Measurements from ENCODE around the gene SRGAP3. TPM values are rescaled to one million over a fixed set of nuclear protein-coding genes. Genes with fewer than 3 reads are reported as not detected.

The SRGAP3 gene
- total and polyA plus RNA-seq, 3 experiments from 2014 or later, result 0.84 to 2.1 (median 1.1) TPM

GRCh38 chr3:9135930-9136525 lies 113.4 kb downstream of the SRGAP3 start:
- H3K27ac Mint-ChIP-seq, result no peak overlapping the region
- Histone ChIP-seq H3K27me3 (ENCODE audit: insufficient read depth, low read length, poor library complexity, severe bottlenecking) (peaks cover 5% of the 10 kb centered on the region), H3K36me3 (ENCODE audit: insufficient read depth, low read length) (no peaks in the 10 kb centered on the region), H3K27ac (ENCODE audit: low read depth, low read length) (no peak overlapping the region), H3K9me3 (ENCODE audit: low read length) (no peaks in the 10 kb centered on the region), H3K4me3 (ENCODE audit: low read length) (no peak overlapping the region), H3K4me1 (ENCODE audit: insufficient read depth, low read length) (no peaks in the 10 kb centered on the region)
- no peaks in the 10 kb centered on the region for H3K4me1 Mint-ChIP-seq
- no peaks in the 10 kb centered on the region for H3K9me3 Mint-ChIP-seq
- CTCF ChIA-PET, result interaction anchor here (1.3 kb wide), 1 partner anchor 10 kb away, joined by 3 read pairs; no protein-coding TSS in a partner anchor
- no peak for DNase-seq
- peaks cover 5 to 38% of the 10 kb centered on the region in 2 donors for H3K27me3 Mint-ChIP-seq
- H3K36me3 Mint-ChIP-seq, result no peaks in the 10 kb centered on the region
- POLR2A ChIA-PET, result no interaction called here
- peak overlapping the region in 2 of 7 donors; percentile 6 to 30 for H3K4me3 Mint-ChIP-seq

- Mint-ChIP-seq H3K9me3 (no peaks in the 10 kb centered on the region), H3K36me3 (no peaks in the 10 kb centered on the region), H3K4me3 (no peak overlapping the region), H3K27me3 (peaks cover 5 to 38% of the 10 kb centered on the region in 2 donors), H3K27ac (no peak overlapping the region), H3K4me1 (no peaks in the 10 kb centered on the region)
- ChIA-PET CTCF (no interaction called here), POLR2A (no interaction called here)
- Histone ChIP-seq H3K27ac (ENCODE audit: low read depth, low read length) (no peak overlapping the region), H3K4me3 (ENCODE audit: low read length) (no peak overlapping the region), H3K9me3 (ENCODE audit: low read length) (no peaks in the 10 kb centered on the region), H3K36me3 (ENCODE audit: insufficient read depth, low read length) (no peaks in the 10 kb centered on the region), H3K27me3 (ENCODE audit: insufficient read depth, low read length, poor library complexity, severe bottlenecking) (peaks cover 5% of the 10 kb centered on the region), H3K4me1 (ENCODE audit: insufficient read depth, low read length) (no peaks in the 10 kb centered on the region)
- DNase-seq, result no peak
Observed at GRCh38 chr3:9135526-9135925, 113.9 kb downstream of the SRGAP3 start.

GRCh38 chr3:9133656-9134055 lies 115.8 kb downstream of the SRGAP3 start:
- Mint-ChIP-seq H3K27ac (no peak overlapping the region), H3K36me3 (no peaks in the 10 kb centered on the region), H3K9me3 (no peaks in the 10 kb centered on the region), H3K4me1 (no peaks in the 10 kb centered on the region), H3K4me3 (no peak overlapping the region), H3K27me3 (peaks cover 5 to 28% of the 10 kb centered on the region in 2 donors)
- Histone ChIP-seq H3K4me3 (ENCODE audit: low read length) (no peak overlapping the region), H3K36me3 (ENCODE audit: insufficient read depth, low read length) (no peaks in the 10 kb centered on the region), H3K27ac (ENCODE audit: low read depth, low read length) (no peak overlapping the region), H3K4me1 (ENCODE audit: insufficient read depth, low read length) (no peaks in the 10 kb centered on the region), H3K27me3 (ENCODE audit: insufficient read depth, low read length, poor library complexity, severe bottlenecking) (peaks cover 5% of the 10 kb centered on the region), H3K9me3 (ENCODE audit: low read length) (no peaks in the 10 kb centered on the region)
- DNase-seq, result no peak
- ChIA-PET POLR2A (no interaction called here), CTCF (no interaction called here)

- H3K36me3 Mint-ChIP-seq, result no peaks in the 10 kb centered on the region
- H3K27ac Mint-ChIP-seq, result no peak overlapping the region
- no peaks in the 10 kb centered on the region for H3K36me3 ChIP-seq (ENCODE audit: insufficient read depth, low read length)
- H3K4me1 ChIP-seq (ENCODE audit: insufficient read depth, low read length), result no peaks in the 10 kb centered on the region
- no peak for DNase-seq
- H3K27me3 Mint-ChIP-seq, result peaks cover 2 to 9% of the 10 kb centered on the region in 2 donors
- H3K4me3 Mint-ChIP-seq, result no peak overlapping the region
- ChIA-PET POLR2A (no interaction called here), CTCF (no interaction called here)
- no peak overlapping the region for H3K27ac ChIP-seq (ENCODE audit: low read depth, low read length)
- no peaks in the 10 kb centered on the region for H3K27me3 ChIP-seq (ENCODE audit: insufficient read depth, low read length, poor library complexity, severe bottlenecking)
- no peaks in the 10 kb centered on the region for H3K4me1 Mint-ChIP-seq
- no peaks in the 10 kb centered on the region for H3K9me3 Mint-ChIP-seq
- no peaks in the 10 kb centered on the region for H3K9me3 ChIP-seq (ENCODE audit: low read length)
- H3K4me3 ChIP-seq (ENCODE audit: low read length), result no peak overlapping the region
Observed at GRCh38 chr3:9130345-9131305, 118.8 kb downstream of the SRGAP3 start.

GRCh38 chr3:9129365-9129764 lies 120.1 kb downstream of the SRGAP3 start:
- H3K27ac Mint-ChIP-seq, result no peak overlapping the region
- Histone ChIP-seq H3K4me1 (ENCODE audit: insufficient read depth, low read length) (no peaks in the 10 kb centered on the region), H3K9me3 (ENCODE audit: low read length) (no peaks in the 10 kb centered on the region), H3K27me3 (ENCODE audit: insufficient read depth, low read length, poor library complexity, severe bottlenecking) (no peaks in the 10 kb centered on the region), H3K27ac (ENCODE audit: low read depth, low read length) (no peak overlapping the region), H3K4me3 (ENCODE audit: low read length) (no peak overlapping the region), H3K36me3 (ENCODE audit: insufficient read depth, low read length) (no peaks in the 10 kb centered on the region)
- H3K4me1 Mint-ChIP-seq, result no peaks in the 10 kb centered on the region
- H3K4me3 Mint-ChIP-seq, result no peak overlapping the region
- H3K9me3 Mint-ChIP-seq, result no peaks in the 10 kb centered on the region
- ChIA-PET POLR2A (no interaction called here), CTCF (no interaction called here)
- peaks cover 0 to 3% of the 10 kb centered on the region in 2 donors for H3K27me3 Mint-ChIP-seq
- DNase-seq, result no peak
- no peaks in the 10 kb centered on the region for H3K36me3 Mint-ChIP-seq

- Histone ChIP-seq H3K4me1 (ENCODE audit: insufficient read depth, low read length) (no peaks in the 10 kb centered on the region), H3K36me3 (ENCODE audit: insufficient read depth, low read length) (no peaks in the 10 kb centered on the region), H3K27me3 (ENCODE audit: insufficient read depth, low read length, poor library complexity, severe bottlenecking) (no peaks in the 10 kb centered on the region), H3K9me3 (ENCODE audit: low read length) (no peaks in the 10 kb centered on the region), H3K27ac (ENCODE audit: low read depth, low read length) (no peak overlapping the region), H3K4me3 (ENCODE audit: low read length) (no peak overlapping the region)
- DNase-seq, result no peak
- CTCF ChIA-PET, result no interaction called here
- Mint-ChIP-seq H3K4me1 (no peaks in the 10 kb centered on the region), H3K9me3 (no peaks in the 10 kb centered on the region), H3K36me3 (no peaks in the 10 kb centered on the region), H3K27me3 (no peaks in the 10 kb centered on the region), H3K4me3 (no peak overlapping the region), H3K27ac (no peak overlapping the region)
- POLR2A ChIA-PET, result no interaction called here
Observed at GRCh38 chr3:9125278-9125951, 124.0 kb downstream of the SRGAP3 start.

- no peak overlapping the region for H3K4me3 Mint-ChIP-seq
Observed at GRCh38 chr3:9124730-9125129, 124.7 kb downstream of the SRGAP3 start.

GRCh38 chr3:9123840-9124239 lies 125.6 kb downstream of the SRGAP3 start:
- no peaks in the 10 kb centered on the region for H3K9me3 Mint-ChIP-seq
- no peaks in the 10 kb centered on the region for H3K9me3 ChIP-seq (ENCODE audit: low read length)
- no peaks in the 10 kb centered on the region for H3K4me1 Mint-ChIP-seq
- no peak overlapping the region for H3K27ac Mint-ChIP-seq
- ChIA-PET POLR2A (no interaction called here), CTCF (no interaction called here)
- no peak overlapping the region for H3K4me3 ChIP-seq (ENCODE audit: low read length)
- no peak for DNase-seq
- no peaks in the 10 kb centered on the region for H3K27me3 ChIP-seq (ENCODE audit: insufficient read depth, low read length, poor library complexity, severe bottlenecking)
- H3K27ac ChIP-seq (ENCODE audit: low read depth, low read length), result no peak overlapping the region
- H3K36me3 ChIP-seq (ENCODE audit: insufficient read depth, low read length), result no peaks in the 10 kb centered on the region
- no peaks in the 10 kb centered on the region for H3K36me3 Mint-ChIP-seq
- no peaks in the 10 kb centered on the region for H3K4me1 ChIP-seq (ENCODE audit: insufficient read depth, low read length)
- no peaks in the 10 kb centered on the region for H3K27me3 Mint-ChIP-seq
- peak overlapping the region in 1 of 7 donors; percentile 5 for H3K4me3 Mint-ChIP-seq

More at GRCh38 chr3:9124730-9125129, 124.7 kb downstream of the SRGAP3 start:
- no peak overlapping the region for H3K4me3 ChIP-seq (ENCODE audit: low read length)
- H3K27me3 Mint-ChIP-seq, result no peaks in the 10 kb centered on the region
- CTCF ChIA-PET, result no interaction called here
- no peaks in the 10 kb centered on the region for H3K36me3 Mint-ChIP-seq
- no peaks in the 10 kb centered on the region for H3K27me3 ChIP-seq (ENCODE audit: insufficient read depth, low read length, poor library complexity, severe bottlenecking)
- H3K4me1 Mint-ChIP-seq, result no peaks in the 10 kb centered on the region
- no peaks in the 10 kb centered on the region for H3K4me1 ChIP-seq (ENCODE audit: insufficient read depth, low read length)
- no peaks in the 10 kb centered on the region for H3K9me3 ChIP-seq (ENCODE audit: low read length)
- H3K27ac ChIP-seq (ENCODE audit: low read depth, low read length), result no peak overlapping the region
- POLR2A ChIA-PET, result no interaction called here
- H3K27ac Mint-ChIP-seq, result no peak overlapping the region
- no peaks in the 10 kb centered on the region for H3K36me3 ChIP-seq (ENCODE audit: insufficient read depth, low read length)
- no peak for DNase-seq
- no peaks in the 10 kb centered on the region for H3K9me3 Mint-ChIP-seq

Data from CD8-positive, alpha-beta memory T cell (primary cell).